Adrenal gland (tissue), 5 donors: ENCODE results near the gene PHF2.

Experiments
- CTCF ChIP-seq, 6 experiments: fragments of 450-650 bp in 4 of 6; fragments of 200-600 bp in 2 of 6; sonication (generic) in 1 of 6; IDR thresholded peaks; 1 replicate in 5 of 6; 2 replicates in 1 of 6; pipeline versions ENCODE4 v1.5.1 to v1.8.0; 2016 to 2021; ENCODE audit warnings: antibody characterized with exemption in 6 of 6, mild to moderate bottlenecking in 2 of 6, moderate library complexity in 1 of 6
- POLR2A ChIP-seq, 2 donors: fragments of 450-650 bp; IDR thresholded peaks; one replicate each; pipeline ENCODE4 v1.6.1; 2017; ENCODE audit warnings: antibody characterized with exemption in 2 of 2, mild to moderate bottlenecking in 2 of 2, moderate library complexity in 1 of 2
- donor health status: DM: no; HTN: no; CAD: no.

- no peak for TF ChIP-seq CTCF (IDR thresholded peaks at IDR 0.05)
- no peak for TF ChIP-seq POLR2A (IDR thresholded peaks at IDR 0.05)
Observed at GRCh38 chr9:93726147-93726546, 149.8 kb downstream of the PHF2 start.
